H1 (cell line): Measurements from ENCODE around the gene TMED10. TPM values are rescaled to one million over a fixed set of nuclear protein-coding genes. Genes with fewer than 3 reads are reported as not detected.

Source experiments
- CTCF ChIA-PET: fragments of 300-600 bp; sonication (Branson Sonifier 250); formaldehyde crosslinking; loops from one replicate; lab custom pipeline; 2021; ENCODE audit not compliant: partially characterized antibody; lab: Charles Lee
- POLR2A ChIA-PET: fragments of 300-600 bp; sonication (Branson Sonifier 250); formaldehyde crosslinking; loops from one replicate; lab custom pipeline; 2021; ENCODE audit warnings: inconsistent platforms; ENCODE audit not compliant: partially characterized antibody; lab: Charles Lee
- DNase-seq, 2 experiments: peaks; one replicate each; pipeline versions ENCODE4 v3.0.0 to v3.0.0-alpha.2; 2010 to 2022; ENCODE audit warnings: low spot score in 2 of 2, low read depth in 1 of 2, mixed read lengths in 1 of 2
- FAIRE-seq: peaks from 2 replicates; lab custom pipeline; 2011; peaks lifted over from hg19 to GRCh38; lab: Jason Lieb, UNC
- H2AFZ ChIP-seq: 2 replicates; pipeline ENCODE4 v1.8.1; 2012; ENCODE audit warnings: low read length, inconsistent platforms
- H2AK5ac ChIP-seq: 2 replicates; pipeline ENCODE4 v1.6.1; 2013; ENCODE audit warnings: low read depth, low read length
- H2BK120ac ChIP-seq: replicated peaks from 2 replicates; pipeline ENCODE3; 2013; ENCODE audit warnings: low read depth, low read length, inconsistent platforms
- H2BK12ac ChIP-seq: 2 replicates; pipeline ENCODE4 v1.6.1; 2013; ENCODE audit warnings: low read depth, low read length
- H2BK15ac ChIP-seq: 2 replicates; pipeline ENCODE4 v1.6.1; 2013; ENCODE audit warnings: low read length
- H2BK20ac ChIP-seq: 2 replicates; pipeline ENCODE4 v1.6.1; 2013; ENCODE audit warnings: low read length
- H2BK5ac ChIP-seq: 2 replicates; pipeline ENCODE4 v1.6.1; 2013; ENCODE audit warnings: low read depth, low read length
- H3K14ac ChIP-seq: 2 replicates; pipeline ENCODE4 v1.6.1; 2013; ENCODE audit warnings: inconsistent platforms; ENCODE audit not compliant: insufficient read length
- H3K18ac ChIP-seq: 2 replicates; pipeline ENCODE4 v1.6.1; 2013; ENCODE audit warnings: low read length; ENCODE audit errors: extremely low read depth
- H3K23ac ChIP-seq: 2 replicates; pipeline ENCODE4 v1.6.1; 2013; ENCODE audit warnings: inconsistent platforms; ENCODE audit not compliant: insufficient read length
- H3K23me2 ChIP-seq: 2 replicates; pipeline ENCODE4 v1.6.1; 2013; ENCODE audit warnings: low read depth, low read length
- H3K27ac ChIP-seq: 2 replicates; pipeline ENCODE4 v1.6.1; 2011; ENCODE audit warnings: low read depth, low read length, inconsistent platforms
- H3K27me3 ChIP-seq, 4 experiments: replicated peaks in 1 of 4; 1 replicate in 1 of 4; 2 replicates in 3 of 4; pipeline versions ENCODE4 v1.6.1 to v1.8.1; 2011 to 2013; ENCODE audit warnings: low read length in 3 of 4, mild to moderate bottlenecking in 3 of 4, inconsistent platforms in 2 of 4, mixed read lengths in 2 of 4, moderate library complexity in 1 of 4; ENCODE audit not compliant: control insufficient read depth in 3 of 4, insufficient read depth in 3 of 4; ENCODE audit errors: extremely low read depth in 1 of 4
- H3K36me3 ChIP-seq, 4 experiments: 2 replicates each; pipeline versions ENCODE4 v1.6.1 to v1.8.1; 2011 to 2013; ENCODE audit warnings: mild to moderate bottlenecking in 4 of 4, low read length in 3 of 4, moderate library complexity in 2 of 4, control low read depth in 1 of 4, inconsistent platforms in 1 of 4; ENCODE audit not compliant: insufficient read depth in 4 of 4, control insufficient read depth in 2 of 4
- H3K4ac ChIP-seq: replicated peaks from 2 replicates; pipeline ENCODE3; 2013; ENCODE audit warnings: low read length, low read depth, mixed read lengths, inconsistent platforms; ENCODE audit not compliant: insufficient read length
- H3K4me1 ChIP-seq, 4 experiments: replicated peaks in 1 of 4; 1 replicate in 1 of 4; 2 replicates in 3 of 4; pipeline versions ENCODE4 v1.6.1 to v1.8.1; 2011 to 2013; ENCODE audit warnings: low read length in 3 of 4, inconsistent platforms in 2 of 4, mixed read lengths in 1 of 4; ENCODE audit not compliant: insufficient read depth in 4 of 4, control insufficient read depth in 3 of 4
- H3K4me2 ChIP-seq, 2 experiments: 2 replicates each; pipeline versions ENCODE4 v1.6.1 to v1.8.1; 2011 to 2013; ENCODE audit warnings: low read depth in 2 of 2, low read length in 2 of 2, control low read depth in 1 of 2, inconsistent platforms in 1 of 2, mild to moderate bottlenecking in 1 of 2; ENCODE audit not compliant: insufficient read depth in 1 of 2
- H3K4me3 ChIP-seq, 4 experiments: fragments of 200-600, 300-600 bp in 1 of 4; sonication (generic), shearing (Covaris generic), sonication (Bioruptor Twin) in 1 of 4; 2 replicates each; pipeline versions ENCODE4 v1.5.1 to v1.8.1; 2011 to 2016; ENCODE audit warnings: low read length in 4 of 4, low read depth in 3 of 4, control low read depth in 2 of 4, inconsistent platforms in 2 of 4, mild to moderate bottlenecking in 2 of 4, mixed read lengths in 1 of 4, moderate library complexity in 1 of 4; ENCODE audit not compliant: insufficient read depth in 2 of 4; ENCODE audit errors: extremely low read depth in 1 of 4
- H3K56ac ChIP-seq: replicated peaks from 2 replicates; pipeline ENCODE3; 2013; ENCODE audit warnings: low read depth, mild to moderate bottlenecking, mixed read lengths, low read length, inconsistent platforms; ENCODE audit not compliant: insufficient read length
- H3K79me1 ChIP-seq: 2 replicates; pipeline ENCODE4 v1.6.1; 2013; ENCODE audit warnings: low read depth, low read length, control low read depth
- H3K79me2 ChIP-seq, 2 experiments: 2 replicates each; pipeline versions ENCODE4 v1.6.1 to v1.8.1; 2012 to 2013; ENCODE audit warnings: low read length in 2 of 2, mild to moderate bottlenecking in 2 of 2, inconsistent platforms in 1 of 2; ENCODE audit not compliant: insufficient read depth in 2 of 2, control insufficient read depth in 1 of 2
- H3K9ac ChIP-seq, 4 experiments: replicated peaks in 1 of 4; 1 replicate in 1 of 4; 2 replicates in 3 of 4; pipeline versions ENCODE4 v1.6.1 to v1.8.1; 2011 to 2013; ENCODE audit warnings: low read depth in 3 of 4, low read length in 3 of 4, control low read depth in 2 of 4, mild to moderate bottlenecking in 2 of 4, moderate library complexity in 2 of 4, inconsistent platforms in 1 of 4; ENCODE audit errors: extremely low read depth in 1 of 4
- H3K9me3 ChIP-seq, 2 experiments: 2 replicates each; pipeline versions ENCODE4 v1.6.1 to v1.8.1; 2012 to 2013; ENCODE audit warnings: mild to moderate bottlenecking in 2 of 2, moderate library complexity in 2 of 2, control low read depth in 1 of 2, inconsistent platforms in 1 of 2, low read depth in 1 of 2, low read length in 1 of 2, mixed read lengths in 1 of 2; ENCODE audit not compliant: insufficient read depth in 2 of 2
- H4K20me1 ChIP-seq, 2 experiments: replicated peaks in 1 of 2; 2 replicates each; pipeline versions ENCODE3 to v1.8.1; 2011 to 2013; ENCODE audit warnings: inconsistent platforms in 2 of 2, low read length in 2 of 2, mild to moderate bottlenecking in 1 of 2; ENCODE audit not compliant: insufficient read depth in 2 of 2, control insufficient read depth in 1 of 2
- H4K5ac ChIP-seq: 2 replicates; pipeline ENCODE4 v1.6.1; 2013; ENCODE audit warnings: low read length, low read depth, mixed read lengths, inconsistent platforms; ENCODE audit not compliant: insufficient read length
- H4K8ac ChIP-seq: 2 replicates; pipeline ENCODE4 v1.8.0; 2013; ENCODE audit warnings: mild to moderate bottlenecking, moderate library complexity, low read length, inconsistent platforms; ENCODE audit not compliant: insufficient read depth; ENCODE audit errors: extremely low read depth
- H4K91ac ChIP-seq: replicated peaks from 2 replicates; pipeline ENCODE3; 2013; ENCODE audit warnings: low read length, mixed read lengths, inconsistent platforms; ENCODE audit not compliant: insufficient read length
- CBX5 ChIP-seq: fragments of 300-800, 300-1000 bp; sonication (generic); IDR thresholded peaks from 2 replicates; pipeline ENCODE4 v1.7.1; 2016; ENCODE audit warnings: antibody characterized with exemption, low read length, low read depth
- RBBP5 ChIP-seq: IDR thresholded peaks from 2 replicates; pipeline ENCODE4 v1.7.1; 2012; ENCODE audit warnings: low read depth, mild to moderate bottlenecking, inconsistent platforms, low read length, moderate library complexity, borderline replicate concordance
- RNF2 ChIP-seq: fragments of 200-900, 300-1000 bp; sonication (generic); IDR thresholded peaks from 2 replicates; pipeline ENCODE4 v1.7.1; 2016; ENCODE audit warnings: borderline replicate concordance, low read depth, mild to moderate bottlenecking, antibody characterized with exemption, low read length; ENCODE audit not compliant: poor library complexity, severe bottlenecking; ENCODE audit errors: missing control alignments
- SAP30 ChIP-seq: fragments of 300-600 bp; sonication (generic); IDR thresholded peaks from 2 replicates; pipeline ENCODE4 v1.7.1; 2012; ENCODE audit warnings: low read length, moderate library complexity, mild to moderate bottlenecking, inconsistent platforms; ENCODE audit not compliant: insufficient read depth, insufficient replicate concordance
- YY1 ChIP-seq: IDR thresholded peaks from 2 replicates; pipeline ENCODE4 v1.6.1; 2011; ENCODE audit warnings: low read depth, mild to moderate bottlenecking, low read length
- WGBS, 2 experiments: shearing (Covaris generic) in 1 of 2; methylation state at CpG; one replicate each; pipeline versions ENCODE4 v1.1.6 to v1.1.7; 2013 to 2015; ENCODE audit warnings: low lambda C conversion rate in 2 of 2, mixed read lengths in 2 of 2, inconsistent platforms in 1 of 2, low coverage in 1 of 2, missing lambda C conversion rate in 1 of 2; ENCODE audit not compliant: insufficient replicate concordance in 2 of 2, insufficient coverage in 1 of 2, insufficient read length in 1 of 2; ENCODE audit errors: extremely low coverage in 1 of 2, missing lambda C conversion rate in 1 of 2; 5-methylcytosine and 5-hydroxymethylcytosine counted together
- polyA plus RNA-seq, 7 experiments: library from polyadenylated mRNA; depleted of rRNA in 3 of 7; stranded (reverse) in 5 of 7; unstranded in 2 of 7; fragments of >200 nt in 5 of 7; fragments of 200-250 nt in 2 of 7; gene quantifications; 1 replicate in 5 of 7; 2 replicates in 1 of 7; 4 replicates in 1 of 7; pipeline versions ENCODE4 v1.2.1 to v1.2.3, GENCODE V29; 2011 to 2013; ENCODE audit warnings: missing spikeins in 2 of 7, mixed read lengths in 2 of 7
- total RNA-seq: library from RNA; stranded (reverse); fragmentation: NEBNext Ultra II Directional; extraction: Animal tissue kit (Norgen Biotek cat#: 25700); gene quantifications from 2 replicates; pipeline ENCODE4 v1.2.1, GENCODE V29; 2021
- TF ChIP-seq, protein P1 (sequence below): IDR thresholded peaks from 2 replicates; pipeline ENCODE4 v1.6.1; 2012; ENCODE audit warnings: inconsistent platforms
- TF ChIP-seq, protein P2 (sequence below): IDR thresholded peaks from 2 replicates; pipeline ENCODE4 v1.6.1; 2012; ENCODE audit warnings: low read length, inconsistent platforms

TMED10 gene
- total and polyA plus RNA-seq, 2 of the 8 experiments (the other 6 are each of a cell fraction or from before 2014, with no cell fraction given) = 218 to 250 TPM

DNA sequence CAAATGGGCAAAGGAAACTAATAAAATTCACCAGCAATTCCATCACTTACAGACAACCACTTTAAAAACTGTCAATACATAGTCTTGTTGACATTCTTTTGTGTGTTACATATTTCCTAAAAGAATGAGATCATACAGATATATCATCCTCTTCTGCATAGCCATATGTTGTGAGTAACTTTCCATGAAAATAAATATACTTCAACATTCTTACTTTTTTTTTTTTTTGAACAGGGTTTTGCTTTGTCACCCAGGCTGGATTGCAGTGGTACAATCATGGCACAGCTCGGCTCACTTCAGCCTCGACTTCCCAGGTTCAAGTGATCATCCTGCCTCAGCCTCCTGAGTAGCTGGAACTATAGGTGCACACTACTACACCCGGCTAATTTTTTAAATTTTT, 86.1 kb downstream of the TMED10 start:
- Histone ChIP-seq H3K79me1 (no peaks in the 10 kb centered on the region), H3K9ac (no peak overlapping the region), H2BK5ac (no peak overlapping the region), H3K56ac (no peak overlapping the region), H3K79me2 (no peaks in the 10 kb centered on the region), H3K9me3 (no peaks in the 10 kb centered on the region), H2AK5ac (no peak overlapping the region), H3K14ac (no peak overlapping the region), H4K91ac (no peak overlapping the region), H2BK120ac (no peak overlapping the region), H3K27ac (no peak overlapping the region), H2AFZ (no peak overlapping the region), H3K23me2 (no peaks in the 10 kb centered on the region), H3K36me3 (peaks cover 6 to 45% (median 26%) of the 10 kb centered on the region in 4 experiments), H4K20me1 (no peaks in the 10 kb centered on the region), H2BK12ac (no peak overlapping the region), H3K18ac (no peak overlapping the region), H2BK15ac (no peak overlapping the region), H4K8ac (no peak overlapping the region), H3K4me1 (no peaks in the 10 kb centered on the region; a peak in 2 of 7 replicates), H4K5ac (no peak overlapping the region), H3K4ac (no peak overlapping the region), H2BK20ac (no peak overlapping the region), H3K4me3 (no peak overlapping the region), H3K4me2 (no peak overlapping the region), H3K23ac (no peak overlapping the region), H3K27me3 (no peaks in the 10 kb centered on the region)
- no peak for TF ChIP-seq SAP30
- TF ChIP-seq RBBP5 = no peak
- no peak for TF ChIP-seq YY1
- TF ChIP-seq, protein P1, sequence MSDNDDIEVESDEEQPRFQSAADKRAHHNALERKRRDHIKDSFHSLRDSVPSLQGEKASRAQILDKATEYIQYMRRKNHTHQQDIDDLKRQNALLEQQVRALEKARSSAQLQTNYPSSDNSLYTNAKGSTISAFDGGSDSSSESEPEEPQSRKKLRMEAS = no peak
- no peak for TF ChIP-seq CBX5
- TF ChIP-seq, protein P2, sequence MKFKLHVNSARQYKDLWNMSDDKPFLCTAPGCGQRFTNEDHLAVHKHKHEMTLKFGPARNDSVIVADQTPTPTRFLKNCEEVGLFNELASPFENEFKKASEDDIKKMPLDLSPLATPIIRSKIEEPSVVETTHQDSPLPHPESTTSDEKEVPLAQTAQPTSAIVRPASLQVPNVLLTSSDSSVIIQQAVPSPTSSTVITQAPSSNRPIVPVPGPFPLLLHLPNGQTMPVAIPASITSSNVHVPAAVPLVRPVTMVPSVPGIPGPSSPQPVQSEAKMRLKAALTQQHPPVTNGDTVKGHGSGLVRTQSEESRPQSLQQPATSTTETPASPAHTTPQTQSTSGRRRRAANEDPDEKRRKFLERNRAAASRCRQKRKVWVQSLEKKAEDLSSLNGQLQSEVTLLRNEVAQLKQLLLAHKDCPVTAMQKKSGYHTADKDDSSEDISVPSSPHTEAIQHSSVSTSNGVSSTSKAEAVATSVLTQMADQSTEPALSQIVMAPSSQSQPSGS = no peak
- TF ChIP-seq RNF2 = no peak
- no peak for FAIRE-seq
- ChIA-PET CTCF (interaction anchor here (0.9 to 10.6 kb wide), 7 partner anchors 67 to 208 kb away, joined by 4 to 98 read pairs (median 6); no protein-coding TSS in a partner anchor), POLR2A (interaction anchor here (1.3 kb wide), 1 partner anchor 186 kb away, joined by 4 read pairs; no protein-coding TSS in a partner anchor)
- DNase-seq = no peak
- 100% methylated on average over 3 of the region's 3 CpGs; no CpG with 5 or more reads in 1 of the 2 experiments for WGBS, 2 experiments
